K562 (cell line): ENCODE results near the gene LCE2C.

Experiments used
- SMAD4 ChIP-seq: fragments of 250-450 bp; sonication (Bioruptor Pico); conservative IDR thresholded peaks from 2 replicates; pipeline ENCODE4 v1.8.0; 2021; ENCODE audit warnings: inconsistent platforms, mild to moderate bottlenecking, moderate library complexity
- ZNF324 ChIP-seq: fragments of 250-450 bp; sonication (Bioruptor Pico); IDR thresholded peaks from 2 replicates; pipeline ENCODE4 v1.4.0; 2020; ENCODE audit warnings: mild to moderate bottlenecking

DNA sequence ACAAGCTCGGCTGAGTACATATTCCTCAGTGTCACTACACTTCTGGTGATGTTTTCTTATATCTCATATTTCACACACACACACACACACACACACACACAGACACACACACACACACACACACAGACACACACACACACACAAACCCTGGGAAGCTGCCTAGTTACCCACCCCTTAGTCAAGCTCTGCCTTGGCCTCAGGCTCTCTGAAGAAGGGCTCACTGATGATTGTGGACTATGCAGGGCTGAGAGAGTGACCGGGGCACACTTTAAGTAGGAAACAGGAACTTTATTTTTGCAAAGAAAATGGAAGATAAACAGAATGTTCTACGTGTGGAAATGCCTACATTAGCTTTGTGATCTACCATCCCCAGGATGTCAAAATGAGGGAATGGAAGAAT is 31.1 kb upstream of the LCE2C start:
- TF ChIP-seq SMAD4 (CRISPR knock-in tag) (no peak), ZNF324 (CRISPR knock-in tag) (no peak)
